ENCODE results near the gene ARGLU1.

ARGLU1 gene

GRCh38 chr13:106526738-106527444 lies 41.0 kb downstream of the ARGLU1 start:
- Histone ChIP-seq H3K4me2 (ENCODE audit: insufficient read depth, low read length, poor library complexity, severe bottlenecking) (no peak overlapping the region), H3K9ac (ENCODE audit: low read depth, low read length, poor library complexity) (no peak overlapping the region), H3K36me3 (replicated peaks in 1 of 2; ENCODE audit: control insufficient read depth in 2 of 2, insufficient read depth in 2 of 2, low read length in 2 of 2) (peaks cover 2 to 81% of the 10 kb centered on the region in 2 donors), H2BK5ac (ENCODE audit: low read length) (no peak overlapping the region), H4K8ac (ENCODE audit: low read depth, low read length) (no peak overlapping the region), H3K4me3 (ENCODE audit: low read length in 2 of 2) (no peak overlapping the region), H3K27ac (replicated peaks; ENCODE audit: low read length) (no peak overlapping the region), H3K4me1 (ENCODE audit: control insufficient read depth in 2 of 2, insufficient read depth in 1 of 2, low read depth in 1 of 2, low read length in 2 of 2) (peaks cover 27 to 55% of the 10 kb centered on the region in 2 donors), H2BK120ac (ENCODE audit: low read depth, low read length) (no peak overlapping the region), H3K23ac (ENCODE audit: low read depth, low read length, poor library complexity) (no peak overlapping the region), H3K4ac (ENCODE audit: low read length) (no peak overlapping the region), H3K14ac (ENCODE audit: low read length) (no peak overlapping the region), H4K91ac (ENCODE audit: low read depth, low read length, poor library complexity) (no peak overlapping the region), H3K18ac (ENCODE audit: low read length) (no peak overlapping the region), H3K79me1 (ENCODE audit: low read depth, low read length) (no peaks in the 10 kb centered on the region), H2BK15ac (ENCODE audit: low read length) (no peak overlapping the region), H3K27me3 (ENCODE audit: control insufficient read depth in 3 of 3, insufficient read depth in 3 of 3, low read depth in 1 of 3, low read length in 3 of 3) (no peaks in the 10 kb centered on the region), H2AK5ac (ENCODE audit: low read depth, low read length) (no peak overlapping the region), H2BK12ac (ENCODE audit: low read length) (no peak overlapping the region), H2AFZ (ENCODE audit: low read length) (no peak overlapping the region), H3K9me3 (replicated peaks in 1 of 2; ENCODE audit: control insufficient read depth in 2 of 2, insufficient read depth in 1 of 2, low read depth in 1 of 2, low read length in 2 of 2) (no peaks in the 10 kb centered on the region)
- no CpG with 5 or more reads among the region's 8 CpGs for WGBS, 2 donors (ENCODE audit: extremely low coverage in 2 of 2, insufficient read length in 2 of 2, insufficient replicate concordance in 1 of 2)
- DNase-seq (ENCODE audit: low spot score) = no peak

GRCh38 chr13:106525865-106526264 lies 42.1 kb downstream of the ARGLU1 start:
- Histone ChIP-seq H2BK12ac (ENCODE audit: low read length) (no peak overlapping the region), H3K27ac (replicated peaks; ENCODE audit: low read length) (no peak overlapping the region), H4K8ac (ENCODE audit: low read depth, low read length) (no peak overlapping the region), H3K36me3 (replicated peaks in 1 of 2; ENCODE audit: control insufficient read depth in 2 of 2, insufficient read depth in 2 of 2, low read length in 2 of 2) (peaks cover 2 to 81% of the 10 kb centered on the region in 2 donors), H2BK15ac (ENCODE audit: low read length) (no peak overlapping the region), H2BK5ac (ENCODE audit: low read length) (no peak overlapping the region), H2AFZ (ENCODE audit: low read length) (no peak overlapping the region), H3K23ac (ENCODE audit: low read depth, low read length, poor library complexity) (no peak overlapping the region), H3K14ac (ENCODE audit: low read length) (no peak overlapping the region), H3K18ac (ENCODE audit: low read length) (no peak overlapping the region), H3K9ac (ENCODE audit: low read depth, low read length, poor library complexity) (no peak overlapping the region), H3K4me1 (ENCODE audit: control insufficient read depth in 2 of 2, insufficient read depth in 1 of 2, low read depth in 1 of 2, low read length in 2 of 2) (peaks cover 23 to 49% of the 10 kb centered on the region in 2 donors), H3K79me1 (ENCODE audit: low read depth, low read length) (no peaks in the 10 kb centered on the region), H3K27me3 (ENCODE audit: control insufficient read depth in 3 of 3, insufficient read depth in 3 of 3, low read depth in 1 of 3, low read length in 3 of 3) (no peaks in the 10 kb centered on the region), H3K4me3 (ENCODE audit: low read length in 2 of 2) (no peak overlapping the region), H2AK5ac (ENCODE audit: low read depth, low read length) (no peak overlapping the region), H2BK120ac (ENCODE audit: low read depth, low read length) (no peak overlapping the region), H3K4ac (ENCODE audit: low read length) (no peak overlapping the region), H4K91ac (ENCODE audit: low read depth, low read length, poor library complexity) (no peak overlapping the region), H3K9me3 (replicated peaks in 1 of 2; ENCODE audit: control insufficient read depth in 2 of 2, insufficient read depth in 1 of 2, low read depth in 1 of 2, low read length in 2 of 2) (no peaks in the 10 kb centered on the region), H3K4me2 (ENCODE audit: insufficient read depth, low read length, poor library complexity, severe bottlenecking) (no peak overlapping the region)
- no CpG with 5 or more reads among the region's 3 CpGs for WGBS, 2 donors (ENCODE audit: extremely low coverage in 2 of 2, insufficient read length in 2 of 2, insufficient replicate concordance in 1 of 2)
- no peak for DNase-seq (ENCODE audit: low spot score)

GRCh38 chr13:106524108-106524507 lies 43.8 kb downstream of the ARGLU1 start:
- H3K9me3 ChIP-seq (replicated peaks in 1 of 2; ENCODE audit: control insufficient read depth in 2 of 2, insufficient read depth in 1 of 2, low read depth in 1 of 2, low read length in 2 of 2) = no peaks in the 10 kb centered on the region
- H3K9ac ChIP-seq (ENCODE audit: low read depth, low read length, poor library complexity) = no peak overlapping the region
- H3K4me1 ChIP-seq (ENCODE audit: control insufficient read depth in 2 of 2, insufficient read depth in 1 of 2, low read depth in 1 of 2, low read length in 2 of 2) = peaks cover 19 to 41% of the 10 kb centered on the region in 2 donors
- no peak overlapping the region for H3K27ac ChIP-seq (replicated peaks; ENCODE audit: low read length)
- no peak overlapping the region for H2AFZ ChIP-seq (ENCODE audit: low read length)
- no peak overlapping the region for H2BK12ac ChIP-seq (ENCODE audit: low read length)
- H2AK5ac ChIP-seq (ENCODE audit: low read depth, low read length) = no peak overlapping the region
- no peak overlapping the region for H4K8ac ChIP-seq (ENCODE audit: low read depth, low read length)
- no peak overlapping the region for H3K4ac ChIP-seq (ENCODE audit: low read length)
- no peak overlapping the region for H3K23ac ChIP-seq (ENCODE audit: low read depth, low read length, poor library complexity)
- no peaks in the 10 kb centered on the region for H3K27me3 ChIP-seq (ENCODE audit: control insufficient read depth in 3 of 3, insufficient read depth in 3 of 3, low read depth in 1 of 3, low read length in 3 of 3)
- no peak overlapping the region for H3K14ac ChIP-seq (ENCODE audit: low read length)
- peaks cover 2 to 92% of the 10 kb centered on the region in 2 donors for H3K36me3 ChIP-seq (replicated peaks in 1 of 2; ENCODE audit: control insufficient read depth in 2 of 2, insufficient read depth in 2 of 2, low read length in 2 of 2)
- WGBS, 2 donors (ENCODE audit: extremely low coverage in 2 of 2, insufficient read length in 2 of 2, insufficient replicate concordance in 1 of 2) = no CpG with 5 or more reads among the region's 2 CpGs
- H2BK15ac ChIP-seq (ENCODE audit: low read length) = no peak overlapping the region
- no peak overlapping the region for H4K91ac ChIP-seq (ENCODE audit: low read depth, low read length, poor library complexity)
- no peak overlapping the region for H2BK120ac ChIP-seq (ENCODE audit: low read depth, low read length)
- no peak overlapping the region for H3K4me3 ChIP-seq (ENCODE audit: low read length in 2 of 2)
- no peak overlapping the region for H3K4me2 ChIP-seq (ENCODE audit: insufficient read depth, low read length, poor library complexity, severe bottlenecking)
- no peak overlapping the region for H2BK5ac ChIP-seq (ENCODE audit: low read length)
- no peak overlapping the region for H3K18ac ChIP-seq (ENCODE audit: low read length)
- H3K79me1 ChIP-seq (ENCODE audit: low read depth, low read length) = no peaks in the 10 kb centered on the region
- no peak for DNase-seq (ENCODE audit: low spot score)

GRCh38 chr13:106523576-106523975 lies 44.4 kb downstream of the ARGLU1 start:
- Histone ChIP-seq H2BK12ac (ENCODE audit: low read length) (no peak overlapping the region), H4K91ac (ENCODE audit: low read depth, low read length, poor library complexity) (no peak overlapping the region), H2BK5ac (ENCODE audit: low read length) (no peak overlapping the region), H3K23ac (ENCODE audit: low read depth, low read length, poor library complexity) (no peak overlapping the region), H3K79me1 (ENCODE audit: low read depth, low read length) (no peaks in the 10 kb centered on the region), H4K8ac (ENCODE audit: low read depth, low read length) (no peak overlapping the region), H3K4me3 (ENCODE audit: low read length in 2 of 2) (no peak overlapping the region), H3K4me1 (ENCODE audit: control insufficient read depth in 2 of 2, insufficient read depth in 1 of 2, low read depth in 1 of 2, low read length in 2 of 2) (peaks cover 18 to 35% of the 10 kb centered on the region in 2 donors), H3K4ac (ENCODE audit: low read length) (no peak overlapping the region), H3K36me3 (replicated peaks in 1 of 2; ENCODE audit: control insufficient read depth in 2 of 2, insufficient read depth in 2 of 2, low read length in 2 of 2) (peaks cover 2 to 96% of the 10 kb centered on the region in 2 donors), H3K18ac (ENCODE audit: low read length) (no peak overlapping the region), H3K9me3 (replicated peaks in 1 of 2; ENCODE audit: control insufficient read depth in 2 of 2, insufficient read depth in 1 of 2, low read depth in 1 of 2, low read length in 2 of 2) (peaks cover 0 to 2% of the 10 kb centered on the region in 2 donors), H3K9ac (ENCODE audit: low read depth, low read length, poor library complexity) (no peak overlapping the region), H2BK120ac (ENCODE audit: low read depth, low read length) (no peak overlapping the region), H3K27ac (replicated peaks; ENCODE audit: low read length) (no peak overlapping the region), H3K14ac (ENCODE audit: low read length) (no peak overlapping the region), H2BK15ac (ENCODE audit: low read length) (no peak overlapping the region), H2AFZ (ENCODE audit: low read length) (no peak overlapping the region), H3K27me3 (ENCODE audit: control insufficient read depth in 3 of 3, insufficient read depth in 3 of 3, low read depth in 1 of 3, low read length in 3 of 3) (no peaks in the 10 kb centered on the region), H3K4me2 (ENCODE audit: insufficient read depth, low read length, poor library complexity, severe bottlenecking) (no peak overlapping the region), H2AK5ac (ENCODE audit: low read depth, low read length) (no peak overlapping the region)
- no CpG with 5 or more reads among the region's 3 CpGs for WGBS, 2 donors (ENCODE audit: extremely low coverage in 2 of 2, insufficient read length in 2 of 2, insufficient replicate concordance in 1 of 2)
- DNase-seq (ENCODE audit: low spot score) = no peak
